ENCODE measurements around the gene RHEB. TPM values are rescaled to one million over a fixed set of nuclear protein-coding genes. Genes with fewer than 3 reads are reported as not detected.

Gene RHEB
- total RNA-seq, 2 experiments from 2014 or later, result 57.6 to 93.2 TPM

GRCh38 chr7:151423226-151423625 is 96.5 kb downstream of the RHEB start:
- Histone ChIP-seq H3K9me3 (ENCODE audit: low read length) (no peaks in the 10 kb centered on the region), H3K4me2 (ENCODE audit: low read length) (no peak overlapping the region), H2AFZ (ENCODE audit: low read length) (no peak overlapping the region), H3K9me2 (ENCODE audit: insufficient read depth, low read length) (no peaks in the 10 kb centered on the region), H3K4me3 (ENCODE audit: low read depth, low read length, poor library complexity, severe bottlenecking) (no peak overlapping the region), H3K27ac (ENCODE audit: low read depth, low read length, poor library complexity, severe bottlenecking) (no peak overlapping the region), H3K79me2 (ENCODE audit: insufficient read depth, low read depth, low read length) (no peaks in the 10 kb centered on the region), H3K4me1 (ENCODE audit: insufficient read depth, low read length, poor library complexity, severe bottlenecking) (no peaks in the 10 kb centered on the region), H3K36me3 (ENCODE audit: insufficient read depth, low read length) (no peaks in the 10 kb centered on the region), H4K20me1 (ENCODE audit: insufficient read depth, low read length) (no peaks in the 10 kb centered on the region)
- POLR2A ChIA-PET, result interaction anchor here (0.7 to 0.8 kb wide), 2 partner anchors 14 to 596 kb away, joined by 3 read pairs; no protein-coding TSS in a partner anchor
- BruUV-seq (replicated peaks), result no TSS peak
- DNase-seq (ENCODE audit: low spot score), result no peak
- intact Hi-C loops (cut with micrococcal nuclease; ENCODE audit: unreplicated experiment), result no loop called here
- CTCF ChIA-PET (ENCODE audit: unreplicated experiment), result no interaction called here
- no peak for TF ChIP-seq CTCF (conservative IDR thresholded peaks at IDR 0.05; ENCODE audit: low read length)
- no peak for TF ChIP-seq EZH2phosphoT487 (IDR thresholded peaks at IDR 0.05; ENCODE audit: borderline replicate concordance, low read depth, low read length)

GRCh38 chr7:151422212-151422611 is 97.5 kb downstream of the RHEB start:
- no TSS peak for BruUV-seq (replicated peaks)
- DNase-seq (ENCODE audit: low spot score), result no peak
- CTCF ChIA-PET (ENCODE audit: unreplicated experiment), result no interaction called here
- no peak for TF ChIP-seq EZH2phosphoT487 (IDR thresholded peaks at IDR 0.05; ENCODE audit: borderline replicate concordance, low read depth, low read length)
- TF ChIP-seq CTCF (conservative IDR thresholded peaks at IDR 0.05; ENCODE audit: low read length), result no peak
- Histone ChIP-seq H4K20me1 (ENCODE audit: insufficient read depth, low read length) (no peaks in the 10 kb centered on the region), H3K4me1 (ENCODE audit: insufficient read depth, low read length, poor library complexity, severe bottlenecking) (no peaks in the 10 kb centered on the region), H3K79me2 (ENCODE audit: insufficient read depth, low read depth, low read length) (no peaks in the 10 kb centered on the region), H3K4me3 (ENCODE audit: low read depth, low read length, poor library complexity, severe bottlenecking) (no peak overlapping the region), H3K9me2 (ENCODE audit: insufficient read depth, low read length) (no peaks in the 10 kb centered on the region), H3K36me3 (ENCODE audit: insufficient read depth, low read length) (no peaks in the 10 kb centered on the region), H3K9me3 (ENCODE audit: low read length) (no peaks in the 10 kb centered on the region), H3K27ac (ENCODE audit: low read depth, low read length, poor library complexity, severe bottlenecking) (no peak overlapping the region), H3K4me2 (ENCODE audit: low read length) (no peak overlapping the region), H2AFZ (ENCODE audit: low read length) (no peak overlapping the region)
- intact Hi-C loops (cut with micrococcal nuclease; ENCODE audit: unreplicated experiment), result no loop called here
- POLR2A ChIA-PET, result no interaction called here

- CTCF ChIA-PET (ENCODE audit: unreplicated experiment), result no interaction called here
- no peak overlapping the region for H3K4me2 ChIP-seq (ENCODE audit: low read length)
- intact Hi-C loops (cut with micrococcal nuclease; ENCODE audit: unreplicated experiment), result no loop called here
- no peaks in the 10 kb centered on the region for H3K36me3 ChIP-seq (ENCODE audit: insufficient read depth, low read length)
- H3K79me2 ChIP-seq (ENCODE audit: insufficient read depth, low read depth, low read length), result no peaks in the 10 kb centered on the region
- no peak overlapping the region for H2AFZ ChIP-seq (ENCODE audit: low read length)
- H3K27ac ChIP-seq (ENCODE audit: low read depth, low read length, poor library complexity, severe bottlenecking), result no peak overlapping the region
- no peak for DNase-seq (ENCODE audit: low spot score)
- no peaks in the 10 kb centered on the region for H3K9me3 ChIP-seq (ENCODE audit: low read length)
- H3K4me3 ChIP-seq (ENCODE audit: low read depth, low read length, poor library complexity, severe bottlenecking), result no peak overlapping the region
- no peak for TF ChIP-seq EZH2phosphoT487 (IDR thresholded peaks at IDR 0.05; ENCODE audit: borderline replicate concordance, low read depth, low read length)
- no peak for TF ChIP-seq CTCF (conservative IDR thresholded peaks at IDR 0.05; ENCODE audit: low read length)
- no TSS peak for BruUV-seq (replicated peaks)
- H3K4me1 ChIP-seq (ENCODE audit: insufficient read depth, low read length, poor library complexity, severe bottlenecking), result no peaks in the 10 kb centered on the region
- no peaks in the 10 kb centered on the region for H4K20me1 ChIP-seq (ENCODE audit: insufficient read depth, low read length)
- POLR2A ChIA-PET, result no interaction called here
- H3K9me2 ChIP-seq (ENCODE audit: insufficient read depth, low read length), result no peaks in the 10 kb centered on the region
Measured at GRCh38 chr7:151420144-151420543, 99.6 kb downstream of the RHEB start.

Data from OCI-LY7 (cell line).